Prostate gland (tissue), 2 donors: Measurements from ENCODE around the gene LATS2.

Source experiments
- POLR2A ChIP-seq: fragments of 450-650 bp; IDR thresholded peaks from one replicate; pipeline ENCODE4 v1.6.1; 2016; ENCODE audit warnings: antibody characterized with exemption, mild to moderate bottlenecking
- POLR2AphosphoS5 ChIP-seq: sonication (generic); formaldehyde crosslinking; IDR thresholded peaks from one replicate; pipeline ENCODE4 v1.6.1; 2017; ENCODE audit warnings: antibody characterized with exemption
- TF ChIP-seq, protein P1 (sequence below), 4 experiments: fragments of 200-600 bp in 2 of 4; fragments of 450-650 bp in 2 of 4; sonication (generic) in 2 of 4; IDR thresholded peaks; 1 replicate in 3 of 4; 2 replicates in 1 of 4; pipeline ENCODE4 v1.5.1; 2016 to 2019; ENCODE audit warnings: antibody characterized with exemption in 4 of 4, mild to moderate bottlenecking in 2 of 4, moderate library complexity in 2 of 4

GRCh38 chr13:21011378-21011777 lies 50.0 kb downstream of the LATS2 start:
- TF ChIP-seq, protein P1, sequence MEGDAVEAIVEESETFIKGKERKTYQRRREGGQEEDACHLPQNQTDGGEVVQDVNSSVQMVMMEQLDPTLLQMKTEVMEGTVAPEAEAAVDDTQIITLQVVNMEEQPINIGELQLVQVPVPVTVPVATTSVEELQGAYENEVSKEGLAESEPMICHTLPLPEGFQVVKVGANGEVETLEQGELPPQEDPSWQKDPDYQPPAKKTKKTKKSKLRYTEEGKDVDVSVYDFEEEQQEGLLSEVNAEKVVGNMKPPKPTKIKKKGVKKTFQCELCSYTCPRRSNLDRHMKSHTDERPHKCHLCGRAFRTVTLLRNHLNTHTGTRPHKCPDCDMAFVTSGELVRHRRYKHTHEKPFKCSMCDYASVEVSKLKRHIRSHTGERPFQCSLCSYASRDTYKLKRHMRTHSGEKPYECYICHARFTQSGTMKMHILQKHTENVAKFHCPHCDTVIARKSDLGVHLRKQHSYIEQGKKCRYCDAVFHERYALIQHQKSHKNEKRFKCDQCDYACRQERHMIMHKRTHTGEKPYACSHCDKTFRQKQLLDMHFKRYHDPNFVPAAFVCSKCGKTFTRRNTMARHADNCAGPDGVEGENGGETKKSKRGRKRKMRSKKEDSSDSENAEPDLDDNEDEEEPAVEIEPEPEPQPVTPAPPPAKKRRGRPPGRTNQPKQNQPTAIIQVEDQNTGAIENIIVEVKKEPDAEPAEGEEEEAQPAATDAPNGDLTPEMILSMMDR (IDR thresholded peaks at IDR 0.05): no peak
- TF ChIP-seq POLR2A (no peak), POLR2AphosphoS5 (no peak)
